Fibroblast of lung (primary cell): ENCODE measurements around the gene ZBTB45. TPM values are rescaled to one million over a fixed set of nuclear protein-coding genes. Genes with fewer than 3 reads are reported as not detected.
"Not testable (repeated sequence)": the region's sequence is repeated elsewhere in the genome, so short reads cannot be mapped to it uniquely, and the experiment has no call there.

Experiments
- DNase-seq, 2 donors: peaks; one replicate each; pipeline versions ENCODE4 v3.0.0 to v3.0.0-alpha.2; 2010; ENCODE audit warnings: low read depth in 2 of 2
- H2AFZ ChIP-seq: 2 replicates; pipeline ENCODE4 v1.5.1; 2012; ENCODE audit warnings: low read length, control low read depth, inconsistent platforms
- H3K27ac ChIP-seq: 2 replicates; pipeline ENCODE4 v1.5.1; 2011; ENCODE audit warnings: low read length, control low read depth; ENCODE audit not compliant: insufficient read depth
- H3K27me3 ChIP-seq: 2 replicates; pipeline ENCODE4 v1.5.1; 2011; ENCODE audit warnings: mild to moderate bottlenecking, low read length; ENCODE audit not compliant: control insufficient read depth, insufficient read depth
- H3K36me3 ChIP-seq: 2 replicates; pipeline ENCODE4 v1.5.1; 2011; ENCODE audit warnings: low read length; ENCODE audit not compliant: control insufficient read depth, insufficient read depth
- H3K4me1 ChIP-seq: 2 replicates; pipeline ENCODE4 v1.5.1; 2011; ENCODE audit warnings: low read length; ENCODE audit not compliant: control insufficient read depth, insufficient read depth; ENCODE audit errors: extremely low read depth
- H3K4me2 ChIP-seq: 2 replicates; pipeline ENCODE4 v1.5.1; 2011; ENCODE audit warnings: low read length, control low read depth; ENCODE audit not compliant: insufficient read depth; ENCODE audit errors: extremely low read depth
- H3K4me3 ChIP-seq, 4 experiments: fragments of 200-600 bp in 1 of 4; sonication (generic) in 1 of 4; replicated peaks in 1 of 4; 2 replicates each; pipeline ENCODE4 v1.5.1; 2011 to 2016; ENCODE audit warnings: low read length in 4 of 4, low read depth in 3 of 4, mild to moderate bottlenecking in 3 of 4, control low read depth in 2 of 4, inconsistent platforms in 1 of 4, mixed read lengths in 1 of 4; ENCODE audit not compliant: insufficient read depth in 1 of 4; ENCODE audit errors: control extremely low read depth in 1 of 4
- H3K79me2 ChIP-seq: 2 replicates; pipeline ENCODE4 v1.5.1; 2012; ENCODE audit warnings: mild to moderate bottlenecking, low read length, inconsistent platforms; ENCODE audit not compliant: control insufficient read depth, insufficient read depth
- H3K9ac ChIP-seq: 2 replicates; pipeline ENCODE4 v1.5.1; 2011; ENCODE audit warnings: mild to moderate bottlenecking, low read length, control low read depth; ENCODE audit not compliant: insufficient read depth
- H3K9me3 ChIP-seq: 2 replicates; pipeline ENCODE4 v1.5.1; 2012; ENCODE audit warnings: low read depth, low read length; ENCODE audit not compliant: control insufficient read depth, insufficient read depth
- H4K20me1 ChIP-seq: 2 replicates; pipeline ENCODE4 v1.5.1; 2011; ENCODE audit warnings: low read length; ENCODE audit not compliant: control insufficient read depth, insufficient read depth; ENCODE audit errors: extremely low read depth
- EZH2 ChIP-seq: IDR thresholded peaks from 2 replicates; pipeline ENCODE4 v1.5.1; 2012; ENCODE audit warnings: low read length, control low read depth, mild to moderate bottlenecking; ENCODE audit errors: missing control alignments
- polyA plus RNA-seq, 2 donors: library from polyadenylated mRNA; depleted of rRNA in 1 of 2; stranded (reverse) in 1 of 2; unstranded in 1 of 2; fragments of >200 nt; gene quantifications; 2 replicates each; pipeline ENCODE4 v1.2.1, GENCODE V29; 2011 to 2012; ENCODE audit warnings: missing spikeins in 1 of 2
- total RNA-seq: library from RNA; depleted of rRNA; stranded (reverse); fragments of >200 nt; gene quantifications from 2 replicates; pipeline ENCODE4 v1.2.1, GENCODE V29; 2014
- TF ChIP-seq, protein P1 (sequence below), 2 donors: IDR thresholded peaks in 1 of 2; conservative IDR thresholded peaks in 1 of 2; 1 replicate in 1 of 2; 2 replicates in 1 of 2; pipeline ENCODE4 v1.5.1; 2011 to 2012; ENCODE audit warnings: low read length in 2 of 2, control low read depth in 1 of 2, inconsistent platforms in 1 of 2, low read depth in 1 of 2, mild to moderate bottlenecking in 1 of 2

ZBTB45 gene
- total and polyA plus RNA-seq, 2 donors (not counting 1 experiment from before 2014, with no cell fraction given), result 3.1 to 5.9 TPM

DNA sequence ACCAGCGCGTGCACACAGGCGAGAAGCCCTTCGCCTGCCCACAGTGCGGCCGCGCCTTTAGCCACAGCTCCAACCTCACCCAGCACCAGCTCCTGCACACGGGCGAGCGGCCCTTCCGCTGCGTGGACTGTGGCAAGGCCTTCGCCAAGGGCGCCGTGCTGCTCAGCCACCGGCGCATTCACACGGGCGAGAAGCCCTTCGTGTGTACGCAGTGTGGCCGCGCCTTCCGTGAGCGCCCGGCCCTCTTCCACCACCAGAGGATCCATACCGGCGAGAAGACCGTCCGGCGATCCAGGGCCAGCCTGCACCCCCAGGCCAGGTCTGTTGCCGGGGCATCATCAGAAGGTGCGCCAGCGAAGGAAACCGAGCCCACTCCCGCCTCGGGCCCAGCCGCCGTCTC lies 47.9 kb downstream of the ZBTB45 start:
- H3K4me1 ChIP-seq, result peaks cover 18% of the 10 kb centered on the region
- no peak overlapping the region for H3K4me3 ChIP-seq
- no peak overlapping the region for H2AFZ ChIP-seq
- H3K36me3 ChIP-seq, result peaks cover 17% of the 10 kb centered on the region
- H3K9me3 ChIP-seq, result no peaks in the 10 kb centered on the region
- no peak for DNase-seq
- no peak overlapping the region for H3K4me2 ChIP-seq
- H3K27me3 ChIP-seq, result no peaks in the 10 kb centered on the region
- H3K9ac ChIP-seq, result no peak overlapping the region
- no peaks in the 10 kb centered on the region for H4K20me1 ChIP-seq
- H3K27ac ChIP-seq, result no peak overlapping the region
- H3K79me2 ChIP-seq, result peaks cover 16% of the 10 kb centered on the region
- TF ChIP-seq, protein P1, sequence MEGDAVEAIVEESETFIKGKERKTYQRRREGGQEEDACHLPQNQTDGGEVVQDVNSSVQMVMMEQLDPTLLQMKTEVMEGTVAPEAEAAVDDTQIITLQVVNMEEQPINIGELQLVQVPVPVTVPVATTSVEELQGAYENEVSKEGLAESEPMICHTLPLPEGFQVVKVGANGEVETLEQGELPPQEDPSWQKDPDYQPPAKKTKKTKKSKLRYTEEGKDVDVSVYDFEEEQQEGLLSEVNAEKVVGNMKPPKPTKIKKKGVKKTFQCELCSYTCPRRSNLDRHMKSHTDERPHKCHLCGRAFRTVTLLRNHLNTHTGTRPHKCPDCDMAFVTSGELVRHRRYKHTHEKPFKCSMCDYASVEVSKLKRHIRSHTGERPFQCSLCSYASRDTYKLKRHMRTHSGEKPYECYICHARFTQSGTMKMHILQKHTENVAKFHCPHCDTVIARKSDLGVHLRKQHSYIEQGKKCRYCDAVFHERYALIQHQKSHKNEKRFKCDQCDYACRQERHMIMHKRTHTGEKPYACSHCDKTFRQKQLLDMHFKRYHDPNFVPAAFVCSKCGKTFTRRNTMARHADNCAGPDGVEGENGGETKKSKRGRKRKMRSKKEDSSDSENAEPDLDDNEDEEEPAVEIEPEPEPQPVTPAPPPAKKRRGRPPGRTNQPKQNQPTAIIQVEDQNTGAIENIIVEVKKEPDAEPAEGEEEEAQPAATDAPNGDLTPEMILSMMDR (conservative IDR thresholded peaks at IDR 0.05 in 1 of 2, IDR thresholded peaks at IDR 0.05 in 1 of 2; ENCODE audit: low read depth in 1 of 2, low read length in 2 of 2), result no peak
- no peak for TF ChIP-seq EZH2

DNA sequence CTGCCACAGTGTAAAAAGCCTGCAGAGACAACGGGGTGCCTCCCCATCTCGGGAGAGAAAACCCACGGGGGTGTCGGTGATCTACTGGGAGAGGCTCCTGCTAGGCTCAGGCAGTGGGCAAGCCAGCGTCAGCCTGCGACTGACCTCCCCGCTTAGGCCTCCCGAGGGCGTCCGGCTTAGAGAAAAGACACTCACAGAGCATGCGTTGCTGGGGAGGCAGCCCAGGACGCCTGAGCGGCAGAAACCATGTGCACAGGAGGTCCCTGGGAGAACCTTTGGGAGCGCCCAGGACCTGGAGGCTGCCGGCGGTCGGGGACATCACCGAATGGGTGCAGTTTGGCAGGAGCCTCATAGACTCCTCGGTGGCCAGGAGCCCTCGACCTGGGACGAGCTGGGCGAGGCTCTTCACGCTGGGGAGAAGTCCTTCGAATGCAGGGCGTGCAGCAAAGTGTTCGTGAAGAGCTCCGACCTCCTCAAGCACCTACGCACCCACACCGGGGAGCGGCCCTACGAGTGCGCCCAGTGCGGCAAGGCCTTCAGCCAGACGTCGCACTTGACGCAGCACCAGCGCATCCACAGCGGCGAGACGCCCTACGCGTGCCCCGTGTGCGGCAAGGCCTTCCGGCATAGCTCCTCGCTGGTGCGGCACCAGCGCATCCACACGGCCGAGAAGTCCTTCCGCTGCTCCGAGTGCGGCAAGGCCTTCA lies 48.6 kb downstream of the ZBTB45 start:
- H3K4me3 ChIP-seq, H3K27ac ChIP-seq, H3K9me3 ChIP-seq, H3K4me2 ChIP-seq, H4K20me1 ChIP-seq, DNase-seq, H3K9ac ChIP-seq, H3K27me3 ChIP-seq, H2AFZ ChIP-seq: not testable (repeated sequence)
- H3K4me1 ChIP-seq, result peaks cover 13% of the 10 kb centered on the region
- H3K36me3 ChIP-seq, result peaks cover 17% of the 10 kb centered on the region
- peaks cover 16% of the 10 kb centered on the region for H3K79me2 ChIP-seq

DNA sequence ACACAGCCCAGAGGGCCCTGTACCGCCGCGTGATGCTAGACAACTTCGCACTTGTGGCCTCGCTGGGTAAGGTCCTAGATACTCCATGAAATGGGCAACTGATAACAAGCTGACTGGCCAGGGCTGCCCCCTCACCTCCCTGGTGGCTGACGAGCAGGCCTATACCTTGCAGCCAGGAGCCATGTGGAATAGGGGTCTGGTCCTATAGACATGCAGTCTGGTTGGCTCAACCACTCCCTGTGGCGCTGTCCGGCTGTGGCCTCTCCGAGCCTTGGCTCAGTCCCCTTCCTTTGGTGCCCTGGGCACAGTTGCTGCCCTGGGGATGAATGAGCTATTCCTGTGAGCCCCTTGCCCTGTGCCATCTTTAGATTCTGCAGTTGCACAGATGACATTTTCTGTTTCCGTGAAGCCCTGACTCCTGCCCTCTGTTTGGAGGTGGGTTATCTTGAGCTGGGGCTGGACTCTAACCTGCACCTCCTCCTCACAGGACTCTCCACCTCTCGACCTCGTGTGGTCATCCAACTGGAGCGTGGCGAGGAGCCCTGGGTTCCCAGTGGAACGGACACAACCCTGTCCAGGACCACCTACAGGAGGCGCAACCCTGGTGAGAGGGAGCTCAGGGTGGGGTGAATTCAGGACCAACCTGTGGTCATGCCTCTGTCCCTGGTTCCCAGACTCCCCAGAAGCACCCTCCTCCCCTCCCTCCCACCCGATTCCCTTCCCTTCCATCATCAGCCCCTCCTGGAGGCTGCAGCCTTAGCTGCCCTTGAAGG lies 50.2 kb downstream of the ZBTB45 start:
- Histone ChIP-seq H3K4me2 (no peak overlapping the region), H3K27ac (no peak overlapping the region), H3K9me3 (no peaks in the 10 kb centered on the region), H3K79me2 (peaks cover 16% of the 10 kb centered on the region), H3K4me1 (peaks cover 5% of the 10 kb centered on the region), H3K27me3 (no peaks in the 10 kb centered on the region), H3K9ac (no peak overlapping the region), H2AFZ (no peak overlapping the region), H3K4me3 (no peak overlapping the region), H3K36me3 (peaks cover 17% of the 10 kb centered on the region), H4K20me1 (no peaks in the 10 kb centered on the region)
- TF ChIP-seq EZH2, result no peak
- TF ChIP-seq, protein P1 (conservative IDR thresholded peaks at IDR 0.05 in 1 of 2, IDR thresholded peaks at IDR 0.05 in 1 of 2; ENCODE audit: low read depth in 1 of 2, low read length in 2 of 2), result no peak
- no peak for DNase-seq
